Smooth muscle cell of the brain vasculature (primary cell): ENCODE results near the gene SLC16A11.

Experiments used
- DNase-seq: peaks from one replicate; pipeline ENCODE4 v3.0.0-alpha.2; 2012; ENCODE audit warnings: low read depth, low spot score

SLC16A11 gene

GRCh38 chr17:7026471-7027115 lies 17.3 kb downstream of the SLC16A11 start:
- DNase-seq = no peak

- no peak for DNase-seq
Measured at GRCh38 chr17:7025245-7025644, 18.6 kb downstream of the SLC16A11 start.

DNA sequence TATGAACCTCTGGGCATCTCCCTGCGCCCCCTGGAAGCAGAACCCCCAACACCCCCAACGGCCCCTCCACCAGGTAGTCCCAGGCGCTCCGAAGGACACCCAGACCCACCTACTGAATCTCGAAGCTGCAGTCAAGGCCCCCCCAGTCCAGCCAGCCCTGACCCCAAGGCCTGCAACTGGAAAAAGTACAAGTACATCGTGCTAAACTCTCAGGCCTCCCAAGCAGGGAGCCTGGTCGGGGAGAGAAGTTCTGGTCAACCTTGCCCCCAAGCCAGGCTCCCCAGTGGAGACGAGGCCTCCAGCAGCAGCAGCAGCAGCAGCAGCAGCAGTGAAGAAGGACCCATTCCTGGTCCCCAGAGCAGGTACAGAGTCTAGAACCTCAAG lies 19.5 kb downstream of the SLC16A11 start:
- no peak for DNase-seq

DNA sequence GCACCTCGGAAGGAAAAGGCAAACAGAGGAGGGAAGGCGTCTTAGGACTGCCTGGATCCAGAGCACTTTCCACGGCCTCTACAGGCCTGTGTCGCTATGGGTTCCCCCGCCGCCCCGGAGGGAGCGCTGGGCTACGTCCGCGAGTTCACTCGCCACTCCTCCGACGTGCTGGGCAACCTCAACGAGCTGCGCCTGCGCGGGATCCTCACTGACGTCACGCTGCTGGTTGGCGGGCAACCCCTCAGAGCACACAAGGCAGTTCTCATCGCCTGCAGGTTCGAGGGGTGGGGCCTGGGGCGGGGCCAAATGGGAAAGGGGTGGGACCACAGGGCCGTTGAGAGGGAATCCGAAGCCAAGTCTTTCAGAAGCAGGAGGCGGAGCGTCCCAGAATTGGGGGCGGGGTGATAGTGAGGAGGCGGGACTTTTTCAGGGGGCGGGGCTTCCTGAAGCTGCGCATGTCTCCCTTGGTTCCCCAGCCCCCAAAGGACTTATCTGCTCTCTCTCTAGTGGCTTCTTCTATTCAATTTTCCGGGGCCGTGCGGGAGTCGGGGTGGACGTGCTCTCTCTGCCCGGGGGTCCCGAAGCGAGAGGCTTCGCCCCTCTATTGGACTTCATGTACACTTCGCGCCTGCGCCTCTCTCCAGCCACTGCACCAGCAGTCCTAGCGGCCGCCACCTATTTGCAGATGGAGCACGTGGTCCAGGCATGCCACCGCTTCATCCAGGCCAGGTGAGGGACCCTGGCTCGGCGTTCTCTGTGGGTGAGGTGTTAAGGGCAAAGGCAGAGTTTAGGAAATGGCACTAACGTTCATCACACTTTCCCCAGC lies 20.1 kb downstream of the SLC16A11 start:
- no peak for DNase-seq

GRCh38 chr17:7022781-7023571 lies 20.9 kb downstream of the SLC16A11 start, which contains the start of gene BCL6B:
BCL6B (plus strand) TSS chr17:7023050; CDS start chr17:7023672, 622 bp downstream.
- no peak for DNase-seq

- no peak for DNase-seq
Measured at GRCh38 chr17:7021993-7022778, 21.7 kb downstream of the SLC16A11 start.

GRCh38 chr17:7020894-7021664 lies 22.8 kb downstream of the SLC16A11 start:
- DNase-seq = no peak

- no peak for DNase-seq
Measured at GRCh38 chr17:7019839-7020519, 23.9 kb downstream of the SLC16A11 start.

DNA sequence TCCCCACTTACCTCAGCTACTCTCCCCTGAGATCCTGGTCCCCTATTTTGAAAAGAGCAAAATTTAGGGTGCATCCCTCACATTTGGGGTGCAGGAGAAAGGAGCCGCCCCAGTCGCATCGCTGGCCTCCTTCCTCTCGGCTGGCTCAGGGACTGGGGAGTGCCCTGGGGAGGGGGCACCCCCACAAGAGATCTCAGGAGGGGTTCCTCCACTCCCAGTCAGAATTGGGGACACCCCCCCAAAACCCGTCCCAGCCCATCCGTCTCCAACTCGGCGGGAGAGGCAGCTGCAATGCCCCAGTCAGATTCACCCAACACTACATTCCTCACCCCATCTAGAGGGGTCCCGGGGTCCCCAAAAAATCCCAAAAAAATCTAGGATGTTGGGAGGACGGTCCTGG lies 24.5 kb downstream of the SLC16A11 start:
- no peak for DNase-seq

GRCh38 chr17:7018331-7018964 lies 25.4 kb downstream of the SLC16A11 start:
- no peak for DNase-seq

- DNase-seq = no peak
Measured at GRCh38 chr17:7017827-7018200, 26.1 kb downstream of the SLC16A11 start.

- no peak for DNase-seq
Measured at GRCh38 chr17:7016886-7017826, 26.7 kb downstream of the SLC16A11 start.

DNA sequence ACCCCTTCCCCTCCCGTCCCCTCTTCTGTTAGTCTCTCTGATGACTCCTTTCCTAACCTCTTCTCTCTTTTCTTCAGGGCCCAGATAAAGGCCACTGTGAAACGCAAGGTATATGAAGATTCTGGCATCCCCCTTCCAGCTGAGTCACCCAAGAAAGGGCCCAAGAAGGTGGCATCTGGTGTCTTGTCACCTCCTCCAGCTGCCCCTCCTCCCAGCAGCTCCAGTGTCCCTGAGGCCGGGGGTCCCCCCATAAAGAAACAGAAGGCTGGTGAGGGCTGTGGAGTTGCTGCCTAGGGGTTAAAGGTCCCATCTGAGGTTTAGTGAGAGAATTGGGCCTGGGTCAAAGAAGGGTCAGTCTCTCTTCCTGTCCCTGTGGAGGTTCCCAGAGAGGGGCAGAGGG lies 27.5 kb downstream of the SLC16A11 start:
- no peak for DNase-seq

DNA sequence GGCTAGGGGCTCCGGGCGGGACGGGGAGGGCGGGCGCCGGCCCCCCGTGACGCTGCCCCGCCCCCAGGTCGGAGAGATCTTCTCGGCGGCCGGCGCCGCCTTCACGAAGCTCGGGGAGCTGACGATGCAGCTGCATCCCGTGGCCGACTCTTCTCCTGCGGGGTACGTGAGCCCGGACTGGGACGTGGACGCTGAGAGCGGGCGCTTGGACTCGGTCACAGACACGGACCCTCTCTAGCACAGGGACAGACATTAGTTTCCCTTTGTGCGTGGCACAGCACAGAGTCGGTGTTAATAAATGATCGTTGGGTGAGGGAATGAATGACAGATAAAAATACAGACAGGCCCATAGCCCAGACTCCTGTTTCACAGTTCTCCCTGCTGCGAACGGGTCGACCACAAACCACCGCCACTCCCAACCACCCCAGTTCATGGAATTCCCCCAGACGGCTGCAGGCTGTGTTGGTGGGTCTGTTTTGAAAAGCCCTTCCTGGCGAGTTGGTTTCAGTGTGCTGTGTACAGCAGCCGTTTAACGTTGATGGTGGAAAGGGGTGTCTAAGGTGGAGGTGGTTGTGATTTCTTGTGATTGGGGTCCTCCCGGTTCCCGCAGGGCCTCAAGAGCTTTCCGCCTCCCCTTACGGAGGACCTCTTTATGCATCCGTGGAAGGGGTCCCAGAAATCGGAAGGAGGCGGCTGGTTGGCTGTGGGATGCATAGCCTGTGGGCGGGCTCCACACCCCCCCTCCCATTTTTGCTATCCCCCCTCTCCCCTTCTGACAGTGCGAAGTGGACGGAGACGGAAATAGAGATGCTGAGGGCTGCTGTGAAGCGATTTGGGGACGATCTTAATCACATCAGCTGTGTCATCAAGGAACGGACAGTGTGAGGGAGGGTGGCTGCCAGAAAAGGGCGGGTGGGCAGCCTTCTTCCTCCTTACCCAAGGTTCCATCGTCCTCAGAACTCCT lies 28.6 kb downstream of the SLC16A11 start:
- DNase-seq = no peak

DNA sequence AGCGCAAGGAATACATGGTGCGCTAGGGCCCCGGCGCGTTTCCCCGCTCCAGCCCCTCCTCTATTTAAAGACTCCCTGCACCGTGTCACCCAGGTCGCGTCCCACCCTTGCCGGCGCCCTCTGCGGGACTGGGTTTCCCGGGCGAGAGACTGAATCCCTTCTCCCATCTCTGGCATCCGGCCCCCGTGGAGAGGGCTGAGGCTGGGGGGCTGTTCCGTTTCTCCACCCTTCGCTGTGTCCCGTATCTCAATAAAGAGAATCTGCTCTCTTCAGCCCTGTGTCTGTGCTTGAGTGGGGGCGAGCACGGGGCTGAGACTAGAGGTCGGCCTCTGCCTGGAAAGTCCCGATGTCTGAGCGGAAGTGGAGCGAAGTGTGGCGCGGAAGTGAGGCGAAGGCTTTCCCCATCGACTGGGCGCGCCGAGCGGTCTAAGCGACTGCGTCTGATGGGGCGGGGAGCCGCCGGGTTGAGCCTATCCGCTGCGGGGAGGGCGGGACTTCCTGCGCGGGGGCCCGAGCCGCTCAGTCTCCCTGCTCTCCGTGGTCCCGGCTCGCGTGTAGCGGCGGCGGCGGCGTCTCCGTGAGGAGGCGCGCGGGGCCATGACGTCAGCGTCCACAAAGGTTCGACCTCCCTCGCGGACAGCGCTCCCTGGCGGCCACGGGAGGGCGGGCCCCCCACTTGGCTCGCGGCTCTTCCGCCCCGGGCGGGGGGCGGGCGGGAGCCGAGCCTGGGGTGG lies 29.5 kb downstream of the SLC16A11 start:
- DNase-seq = peak; percentile 83

DNA sequence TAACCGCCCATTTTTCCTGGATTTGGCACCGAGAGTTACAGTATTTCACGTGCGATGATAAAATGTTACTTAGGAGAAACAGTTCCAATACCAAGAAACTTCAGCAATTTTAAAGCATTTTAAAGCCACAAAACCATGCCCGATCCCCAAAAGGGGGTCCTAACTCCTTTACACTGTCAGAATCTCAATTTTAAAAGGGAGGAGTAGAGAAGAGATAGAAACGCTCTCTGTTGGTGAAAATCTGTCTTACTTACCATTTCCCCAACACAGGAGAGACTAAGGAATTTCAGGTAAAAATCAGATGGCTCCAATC lies 32.0 kb downstream of the SLC16A11 start:
- DNase-seq = no peak

DNA sequence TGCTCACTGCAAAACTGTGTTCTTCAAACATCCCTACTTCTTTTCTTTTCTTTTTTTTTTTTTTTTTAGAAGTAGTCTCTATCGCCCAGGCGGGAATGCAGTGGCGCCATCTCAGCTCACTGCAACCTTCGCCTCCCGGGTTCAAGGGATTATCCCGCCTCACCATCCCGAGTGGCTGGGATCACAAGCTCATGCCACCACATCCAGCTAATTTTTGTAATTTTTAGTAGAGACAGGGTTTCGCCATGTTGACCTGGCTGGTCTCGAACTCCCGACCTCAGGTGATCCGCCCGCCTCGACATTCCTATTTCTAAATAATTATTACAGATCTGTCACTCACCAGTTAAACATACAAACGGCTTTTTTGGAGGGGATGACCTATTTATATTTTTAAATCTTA lies 32.5 kb downstream of the SLC16A11 start:
- DNase-seq = no peak
